ENCODE results near the gene RSPH3. TPM values are rescaled to one million over a fixed set of nuclear protein-coding genes. Genes with fewer than 3 reads are reported as not detected.

The RSPH3 gene
- polyA plus RNA-seq, 1 donor (not counting 4 experiments of a cell fraction or from before 2014, with no cell fraction given) = 4.4 TPM

GRCh38 chr6:158977382-158977781 lies 22.6 kb downstream of the RSPH3 start:
- Histone ChIP-seq H3K4me3 (ENCODE audit: control insufficient read depth in 2 of 3, extremely low read depth in 1 of 3, insufficient read depth in 2 of 3, low read depth in 1 of 3, low read length in 3 of 3) (no peak overlapping the region), H3K4me2 (ENCODE audit: control insufficient read depth, extremely low read depth, insufficient read depth, low read depth, low read length) (no peak overlapping the region), H3K79me2 (ENCODE audit: control insufficient read depth, insufficient read depth, low read length) (no peaks in the 10 kb centered on the region), H4K20me1 (ENCODE audit: control insufficient read depth, extremely low read depth, insufficient read depth, low read length) (no peaks in the 10 kb centered on the region), H3K9ac (ENCODE audit: control insufficient read depth, extremely low read depth, insufficient read depth, low read length) (no peak overlapping the region), H3K4me1 (ENCODE audit: control insufficient read depth, extremely low read depth, insufficient read depth, low read length) (peaks cover 4% of the 10 kb centered on the region), H3K36me3 (ENCODE audit: control insufficient read depth in 2 of 2, extremely low read depth in 1 of 2, insufficient read depth in 2 of 2, low read length in 2 of 2) (peaks cover 10 to 11% of the 10 kb centered on the region in 2 experiments), H2AFZ (ENCODE audit: control insufficient read depth, low read length) (no peak overlapping the region), H3K27me3 (ENCODE audit: control insufficient read depth, extremely low read depth, insufficient read depth, low read length) (no peaks in the 10 kb centered on the region), H3K9me3 (ENCODE audit: control insufficient read depth, low read depth, low read length) (no peaks in the 10 kb centered on the region), H3K27ac (ENCODE audit: control insufficient read depth, insufficient read depth, low read length) (no peak overlapping the region), H3K9me1 (ENCODE audit: control insufficient read depth, extremely low read depth, insufficient read depth, low read length) (no peaks in the 10 kb centered on the region)
- DNase-seq (ENCODE audit: low read depth, low spot score) (no peak), FAIRE-seq (no peak)
- dilution Hi-C loops (cut with MboI; ENCODE audit: extremely low pct_ligation_motif_present, low sequenced_read_pairs) = no loop called here
- TF ChIP-seq CTCF (optimal IDR thresholded peaks at IDR 0.05 in 1 of 3, IDR thresholded peaks at IDR 0.05 in 1 of 3, conservative IDR thresholded peaks at IDR 0.05 in 1 of 3; ENCODE audit: extremely low read depth in 1 of 3, insufficient read depth in 2 of 3, low read length in 3 of 3) = no peak
- TF ChIP-seq EZH2 (IDR thresholded peaks at IDR 0.05; ENCODE audit: low read length) = no peak

- H2AFZ ChIP-seq (ENCODE audit: control insufficient read depth, low read length) = no peak overlapping the region
- TF ChIP-seq CTCF (optimal IDR thresholded peaks at IDR 0.05 in 1 of 3, IDR thresholded peaks at IDR 0.05 in 1 of 3, conservative IDR thresholded peaks at IDR 0.05 in 1 of 3; ENCODE audit: extremely low read depth in 1 of 3, insufficient read depth in 2 of 3, low read length in 3 of 3) (peak in 1 of 3 experiments; percentile 16), EZH2 (IDR thresholded peaks at IDR 0.05; ENCODE audit: low read length) (no peak)
- H3K9me1 ChIP-seq (ENCODE audit: control insufficient read depth, extremely low read depth, insufficient read depth, low read length) = no peaks in the 10 kb centered on the region
- H3K79me2 ChIP-seq (ENCODE audit: control insufficient read depth, insufficient read depth, low read length) = no peaks in the 10 kb centered on the region
- peaks cover 3 to 9% of the 10 kb centered on the region in 2 experiments for H3K36me3 ChIP-seq (ENCODE audit: control insufficient read depth in 2 of 2, extremely low read depth in 1 of 2, insufficient read depth in 2 of 2, low read length in 2 of 2)
- FAIRE-seq (peak; percentile 75), DNase-seq (ENCODE audit: low read depth, low spot score) (peak; percentile 21)
- H3K4me2 ChIP-seq (ENCODE audit: control insufficient read depth, extremely low read depth, insufficient read depth, low read depth, low read length) = no peak overlapping the region
- H3K27ac ChIP-seq (ENCODE audit: control insufficient read depth, insufficient read depth, low read length) = no peak overlapping the region
- H3K4me1 ChIP-seq (ENCODE audit: control insufficient read depth, extremely low read depth, insufficient read depth, low read length) = no peaks in the 10 kb centered on the region
- no peak overlapping the region for H3K4me3 ChIP-seq (ENCODE audit: control insufficient read depth in 2 of 3, extremely low read depth in 1 of 3, insufficient read depth in 2 of 3, low read depth in 1 of 3, low read length in 3 of 3)
- dilution Hi-C loops (cut with MboI; ENCODE audit: extremely low pct_ligation_motif_present, low sequenced_read_pairs) = no loop called here
- no peaks in the 10 kb centered on the region for H3K27me3 ChIP-seq (ENCODE audit: control insufficient read depth, extremely low read depth, insufficient read depth, low read length)
- no peak overlapping the region for H3K9ac ChIP-seq (ENCODE audit: control insufficient read depth, extremely low read depth, insufficient read depth, low read length)
- H3K9me3 ChIP-seq (ENCODE audit: control insufficient read depth, low read depth, low read length) = peaks cover 3% of the 10 kb centered on the region
- no peaks in the 10 kb centered on the region for H4K20me1 ChIP-seq (ENCODE audit: control insufficient read depth, extremely low read depth, insufficient read depth, low read length)
Measured at GRCh38 chr6:158972241-158973233, 27.5 kb downstream of the RSPH3 start.

Measured in keratinocyte (primary cell).